GM13976 (cell line): ENCODE data around the gene TEDC2.

Source experiments
- DNase-seq: peaks from one replicate; pipeline ENCODE4 v3.0.0; 2012; ENCODE audit warnings: low spot score
- CTCF ChIP-seq: IDR thresholded peaks from 2 replicates; pipeline ENCODE4 v1.5.1; 2012; ENCODE audit warnings: borderline replicate concordance, mild to moderate bottlenecking; ENCODE audit not compliant: insufficient read depth; ENCODE audit errors: extremely low read depth, missing control alignments, control extremely low read depth
- in situ Hi-C: fragments of 300-500 bp; cut with MboI; formaldehyde crosslinking; loops from one replicate; pipeline ENCODE4 v1.12.0; 2022; ENCODE audit warnings: low sequenced_read_pairs, mixed read lengths, inconsistent platforms; ENCODE audit not compliant: unreplicated experiment

Gene TEDC2

GRCh38 chr16:2470234-2470601, 10.3 kb downstream of the TEDC2 start:
- no peak for DNase-seq
- in situ Hi-C loops: no loop called here
- no peak for TF ChIP-seq CTCF

- no peak for DNase-seq
- no peak for TF ChIP-seq CTCF
- in situ Hi-C loops: no loop called here
Measured at GRCh38 chr16:2470603-2471015, 10.7 kb downstream of the TEDC2 start.

GRCh38 chr16:2471016-2471652, 11.2 kb downstream of the TEDC2 start, which contains the start of gene NTN3:
TSS of gene NTN3 (plus strand) at chr16:2471297. CDS start at chr16:2471702, 405 bp downstream.
- no peak for TF ChIP-seq CTCF
- in situ Hi-C loops: no loop called here
- DNase-seq: peak; percentile 64

GRCh38 chr16:2471653-2472487, 12.0 kb downstream of the TEDC2 start:
- no peak for DNase-seq
- TF ChIP-seq CTCF: no peak
- in situ Hi-C loops: no loop called here

GRCh38 chr16:2472488-2472864, 12.6 kb downstream of the TEDC2 start:
- no peak for DNase-seq
- in situ Hi-C loops: no loop called here
- no peak for TF ChIP-seq CTCF

- in situ Hi-C loops: no loop called here
- no peak for DNase-seq
- TF ChIP-seq CTCF: no peak
Measured at GRCh38 chr16:2472885-2473445, 13.1 kb downstream of the TEDC2 start.
